K562 (cell line): ENCODE data around the gene ELOVL1. TPM values are rescaled to one million over a fixed set of nuclear protein-coding genes. Genes with fewer than 3 reads are reported as not detected.

Experiments
- BRCA1 ChIP-seq, 2 experiments: fragments of 450-650 bp in 1 of 2; sonication (generic) in 1 of 2; formaldehyde crosslinking in 1 of 2; IDR thresholded peaks; 2 replicates each; pipeline versions ENCODE4 v1.5.0 to v1.6.1; 2017 to 2020; ENCODE audit warnings: mild to moderate bottlenecking in 1 of 2, missing genetic modification reagents in 1 of 2
- CGGBP1 ChIP-seq: fragments of 250-450 bp; sonication (Bioruptor Pico); IDR thresholded peaks from 2 replicates; pipeline ENCODE4 v1.9.0; 2021; ENCODE audit warnings: mild to moderate bottlenecking
- FOXM1 ChIP-seq, 2 experiments: fragments of 450-650 bp in 1 of 2; sonication (generic) in 1 of 2; formaldehyde crosslinking in 1 of 2; IDR thresholded peaks; 2 replicates each; pipeline versions ENCODE4 v1.6.1 to v1.9.0; 2017 to 2022; ENCODE audit warnings: low read depth in 2 of 2, mild to moderate bottlenecking in 2 of 2, missing genetic modification reagents in 1 of 2, moderate library complexity in 1 of 2
- GTF2A2 ChIP-seq: IDR thresholded peaks from 2 replicates; pipeline ENCODE4 v1.6.1; 2016; ENCODE audit warnings: mild to moderate bottlenecking, missing genetic modification characterization, missing compliant biosample characterization
- HCFC1 ChIP-seq: IDR thresholded peaks from 2 replicates; pipeline ENCODE4 v1.6.1; 2012; ENCODE audit warnings: low read depth, low read length, improper control_type of control experiment
- HOMEZ ChIP-seq: fragments of 250-450 bp; sonication (Bioruptor Pico); IDR thresholded peaks from 2 replicates; pipeline ENCODE4 v1.4.0; 2020; ENCODE audit warnings: mild to moderate bottlenecking, moderate library complexity
- HOXB6 ChIP-seq: fragments of 250-450 bp; sonication (Bioruptor Pico); IDR thresholded peaks from 2 replicates; pipeline ENCODE4 v1.5.1; 2022; ENCODE audit warnings: mild to moderate bottlenecking, borderline replicate concordance
- JUNB ChIP-seq: fragments of 450-650 bp; formaldehyde crosslinking; conservative IDR thresholded peaks from 2 replicates; pipeline ENCODE4 v1.4.0; 2020; ENCODE audit warnings: mild to moderate bottlenecking
- MEF2D ChIP-seq: conservative IDR thresholded peaks from 2 replicates; pipeline ENCODE4 v1.6.1; 2016; ENCODE audit warnings: low read depth, missing genetic modification characterization, missing compliant biosample characterization
- PML ChIP-seq: IDR thresholded peaks from 2 replicates; pipeline ENCODE4 v1.6.1; 2012; ENCODE audit warnings: low read length, inconsistent platforms
- SMARCA4 ChIP-seq: fragments of 450-650 bp; IDR thresholded peaks from 2 replicates; pipeline ENCODE4 v1.6.1; 2016
- U2AF2 ChIP-seq: fragments of 200-400 bp; formaldehyde crosslinking; optimal IDR thresholded peaks from 2 replicates; pipeline ENCODE3; 2017; ENCODE audit warnings: low read depth, mild to moderate bottlenecking, low read length
- XRCC5 ChIP-seq: fragments of 200-400 bp; formaldehyde crosslinking; IDR thresholded peaks from 2 replicates; pipeline ENCODE4 v1.6.1; 2017; ENCODE audit warnings: low read depth, mild to moderate bottlenecking, low read length
- ZBTB49 ChIP-seq: sonication (generic); formaldehyde crosslinking; IDR thresholded peaks from 2 replicates; pipeline ENCODE4 v1.8.0; 2022; ENCODE audit warnings: missing genetic modification reagents, mild to moderate bottlenecking, borderline replicate concordance
- ZFX ChIP-seq: sonication (generic); formaldehyde crosslinking; IDR thresholded peaks from 2 replicates; pipeline ENCODE4 v1.8.0; 2022; ENCODE audit warnings: mild to moderate bottlenecking, missing genetic modification reagents, moderate library complexity
- ZNF518B ChIP-seq: fragments of 250-450 bp; sonication (Bioruptor Pico); IDR thresholded peaks from 2 replicates; pipeline ENCODE4 v1.5.0; 2021; ENCODE audit warnings: mild to moderate bottlenecking, moderate library complexity
- ZNF644 ChIP-seq: fragments of 200-800 bp; sonication (Bioruptor generic); IDR thresholded peaks from 2 replicates; pipeline ENCODE4 v1.6.1; 2016; ENCODE audit warnings: low read depth, missing genetic modification characterization, missing compliant biosample characterization
- ZNF764 ChIP-seq: fragments of 250-450 bp; sonication (Bioruptor Pico); IDR thresholded peaks from 2 replicates; pipeline ENCODE4 v1.4.0; 2020; ENCODE audit warnings: low read depth, mild to moderate bottlenecking, moderate library complexity
- polyA plus RNA-seq, 8 experiments: library from polyadenylated mRNA; depleted of rRNA in 4 of 8; stranded (reverse) in 5 of 8; unstranded in 3 of 8; fragments of >200 nt; fragmentation: Nextera tagmentation in 2 of 8; fragmentation: Illumina TruSeq in 1 of 8; extraction: Ambion mirVana in 2 of 8; extraction: Trizol in 1 of 8; gene quantifications; 2 replicates each; pipeline versions ENCODE4 v1.2.1 to v1.2.3, GENCODE V29; 2011 to 2014; ENCODE audit warnings: inconsistent platforms in 1 of 8, missing spikeins in 1 of 8
- total RNA-seq, 7 experiments: library from RNA; depleted of rRNA in 6 of 7; stranded (reverse); fragments of >200 nt in 6 of 7; fragmentation: Illumina TruSeq in 2 of 7; extraction: Trizol in 2 of 7; gene quantifications; 2 replicates each; pipeline versions ENCODE4 v1.2.1 to v1.2.3, GENCODE V29; 2011 to 2021; ENCODE audit warnings: low replicate concordance in 1 of 7

The ELOVL1 gene
- total and polyA plus RNA-seq, 9 of the 15 experiments (the other 6 are each of a cell fraction or from before 2014, with no cell fraction given): 51.0 to 157 (median 70.3) TPM

GRCh38 chr1:43358746-43359693, 8.8 kb downstream of the ELOVL1 start, which contains the start of gene CDC20 (continued):
- TF ChIP-seq ZNF518B (CRISPR knock-in tag): no peak
- TF ChIP-seq CGGBP1 (CRISPR knock-in tag): no peak
- no peak for TF ChIP-seq HCFC1
- 0 out of 2 replicates have a peak, but pooled peaks have one; percentile 13 for TF ChIP-seq PML
- no peak for TF ChIP-seq SMARCA4
- TF ChIP-seq GTF2A2: no peak
- TF ChIP-seq HOMEZ (CRISPR knock-in tag): 0 out of 2 replicates have a peak, but pooled peaks have one; percentile 16
- no peak for TF ChIP-seq U2AF2
- peak; percentile 72 for TF ChIP-seq ZFX (CRISPR knock-in tag)
- no peak for TF ChIP-seq ZNF644
- no peak for TF ChIP-seq BRCA1 (IDR thresholded peaks at IDR 0.05)
- no peak for TF ChIP-seq BRCA1 (CRISPR knock-in tag; IDR thresholded peaks at IDR 0.05)
- TF ChIP-seq XRCC5: no peak
- peak; percentile 27; the same call in 1 of the 2 replicates for TF ChIP-seq HOXB6 (CRISPR knock-in tag)
- no peak for TF ChIP-seq ZBTB49
- TF ChIP-seq FOXM1 (IDR thresholded peaks at IDR 0.05; ENCODE audit: low read depth): peak; percentile 100
- peak; percentile 96 for TF ChIP-seq FOXM1 (CRISPR knock-in tag; IDR thresholded peaks at IDR 0.05; ENCODE audit: low read depth)
- TF ChIP-seq JUNB (CRISPR knock-in tag): 0 out of 2 replicates have a peak, but pooled peaks have one; percentile 35
- TF ChIP-seq ZNF764: no peak
- no peak for TF ChIP-seq MEF2D
